ENCODE data around the gene KIAA0232. TPM values are rescaled to one million over a fixed set of nuclear protein-coding genes. Genes with fewer than 3 reads are reported as not detected.
"Not testable (repeated sequence)": the region's sequence is repeated elsewhere in the genome, so short reads cannot be mapped to it uniquely, and the experiment has no call there.

KIAA0232 gene
- polyA plus RNA-seq, 12 donors = 18.7 to 25.5 (median 23.3) TPM; not detected in 1

DNA sequence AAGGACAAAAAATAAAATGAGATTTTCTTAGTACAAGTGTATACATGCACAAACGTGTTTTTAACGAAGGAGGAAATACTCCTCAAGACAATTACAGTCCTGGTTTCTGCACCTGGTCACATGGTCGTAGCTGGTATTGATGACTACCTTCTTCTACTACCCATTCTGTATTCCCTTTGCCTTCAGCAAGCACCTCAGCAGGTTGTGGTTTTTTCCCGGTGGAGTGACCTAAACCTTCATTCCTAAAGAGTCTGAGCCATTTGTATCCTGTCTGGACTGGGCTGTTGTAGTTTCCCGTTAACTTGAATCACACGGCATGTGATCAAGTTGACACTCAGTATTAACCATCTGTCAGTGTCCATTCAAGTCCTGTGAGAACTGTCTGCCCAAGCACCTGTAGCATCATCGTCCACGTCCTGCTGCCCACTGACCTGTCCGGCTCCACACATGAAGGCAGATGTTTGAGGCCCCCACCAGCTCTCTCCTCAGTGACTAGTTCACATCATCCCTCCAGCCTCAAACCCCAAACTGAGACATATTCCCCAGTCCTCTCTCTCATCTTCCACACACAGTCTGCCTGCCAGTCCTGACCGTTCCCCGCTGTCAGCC, 96.0 kb downstream of the KIAA0232 start:
- DNase-seq = no peak

DNA sequence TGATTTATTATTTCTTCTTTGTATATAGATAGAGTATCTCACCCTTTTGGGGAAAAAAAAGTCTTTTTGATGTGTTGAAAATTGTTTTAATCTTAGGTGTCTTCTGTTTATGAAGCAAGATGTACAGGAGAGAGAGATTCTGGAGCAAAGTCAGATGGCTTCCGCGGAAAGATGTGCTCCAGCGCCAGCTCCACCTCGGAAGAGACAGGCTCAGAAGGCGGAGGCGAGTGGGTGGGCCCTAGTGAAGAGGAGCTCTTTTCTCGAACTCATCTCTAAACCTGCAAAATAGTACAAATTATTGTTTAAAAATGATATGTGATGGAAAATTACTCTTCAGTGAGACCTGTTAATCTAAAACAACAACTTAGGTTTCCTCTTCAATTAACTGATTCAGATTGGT, 98.2 kb downstream of the KIAA0232 start:
- no peak for DNase-seq

DNA sequence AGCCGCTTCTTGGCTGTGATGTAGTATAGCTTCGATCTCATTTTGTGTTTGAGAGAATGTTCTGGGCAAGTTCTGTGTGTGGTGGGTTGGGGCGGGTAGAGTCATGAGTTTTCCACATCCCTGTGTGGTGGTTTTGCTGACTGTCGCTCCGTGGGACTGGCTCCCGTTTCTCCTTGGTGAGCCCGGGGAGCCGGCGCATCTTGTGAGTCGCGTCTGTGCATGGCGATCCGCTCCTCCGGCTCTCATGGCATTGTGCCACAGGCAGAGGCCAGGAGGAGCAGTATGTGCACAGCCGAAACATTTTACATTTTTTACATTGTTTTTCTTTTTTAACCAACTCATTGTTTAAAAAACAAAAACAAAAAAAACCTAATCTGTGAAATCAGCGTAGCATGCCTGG, 99.4 kb downstream of the KIAA0232 start:
- no peak for DNase-seq

DNA sequence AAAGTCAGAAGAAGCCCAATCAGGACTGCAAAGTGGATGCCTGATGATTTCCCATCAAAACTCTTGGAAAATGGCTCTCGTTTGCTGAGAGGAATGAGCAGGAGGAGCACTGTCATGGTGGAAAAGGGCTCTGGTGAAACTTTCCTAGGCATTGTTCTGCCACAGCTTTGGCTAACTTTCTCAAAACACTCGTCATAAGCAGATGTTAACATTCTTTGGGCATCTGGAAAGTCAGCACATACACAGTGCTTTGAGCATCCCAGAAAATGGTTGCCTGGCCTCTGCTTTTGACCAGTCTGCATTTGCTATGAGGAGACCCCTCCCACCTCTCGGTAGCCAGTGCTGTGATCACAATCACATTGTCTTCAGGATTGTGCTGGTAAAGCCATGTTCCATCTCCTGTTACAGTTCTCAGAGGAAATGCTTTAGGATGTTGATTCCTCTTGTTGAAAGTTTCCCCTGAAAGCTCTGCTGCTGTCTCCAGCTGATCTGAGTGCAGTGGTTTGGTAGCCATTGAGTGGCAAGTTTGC, 101.9 kb downstream of the KIAA0232 start:
- no peak for DNase-seq

DNA sequence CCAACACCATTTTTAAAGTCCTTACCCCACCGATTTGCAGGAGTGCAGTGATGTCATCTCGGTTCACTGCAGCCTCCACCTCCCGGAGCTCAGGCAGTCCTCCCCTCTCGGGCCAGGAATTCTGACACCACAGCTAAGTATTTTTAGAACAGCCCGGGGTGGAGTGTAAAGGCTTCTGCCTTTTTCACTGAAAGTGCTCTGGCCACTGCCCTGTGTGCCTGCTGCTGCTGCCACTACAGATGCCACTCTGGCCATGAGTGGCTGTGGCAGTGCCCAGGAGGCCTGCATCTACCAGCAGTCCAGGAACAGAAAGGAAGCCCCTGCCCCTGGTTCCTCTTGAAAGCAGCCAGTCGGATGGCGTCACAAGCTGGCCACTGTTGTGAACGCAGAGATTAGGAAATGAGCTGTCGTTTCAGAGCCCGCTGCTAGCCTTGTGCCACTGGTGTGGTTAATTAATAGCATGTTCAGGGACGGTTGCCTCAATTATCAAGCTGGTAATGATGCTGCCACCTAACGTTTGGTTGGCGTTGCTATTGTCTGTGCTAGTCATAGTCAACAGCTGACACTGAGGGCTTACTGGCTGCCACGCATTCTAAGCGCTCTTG, 103.5 kb downstream of the KIAA0232 start:
- DNase-seq = no peak

DNA sequence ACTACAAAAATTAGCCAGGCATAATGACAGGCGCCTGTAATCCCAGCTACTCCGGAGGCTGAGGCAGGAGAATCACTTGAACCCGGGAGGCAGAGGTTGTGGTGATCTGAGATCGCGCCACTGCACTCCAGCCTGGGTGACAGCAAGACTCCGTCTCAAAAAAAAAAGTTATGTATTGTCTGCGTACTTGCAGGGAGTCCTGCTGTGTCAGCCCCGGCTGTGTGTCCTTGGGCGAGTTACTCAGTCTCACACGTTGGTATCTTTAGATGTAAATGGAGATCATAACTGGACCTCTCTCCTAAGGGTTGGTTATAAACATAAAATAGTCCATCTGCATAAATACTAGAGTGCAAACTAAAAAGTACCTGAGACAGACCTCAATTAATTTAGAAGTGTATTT, 104.4 kb downstream of the KIAA0232 start:
- DNase-seq = no peak

DNA sequence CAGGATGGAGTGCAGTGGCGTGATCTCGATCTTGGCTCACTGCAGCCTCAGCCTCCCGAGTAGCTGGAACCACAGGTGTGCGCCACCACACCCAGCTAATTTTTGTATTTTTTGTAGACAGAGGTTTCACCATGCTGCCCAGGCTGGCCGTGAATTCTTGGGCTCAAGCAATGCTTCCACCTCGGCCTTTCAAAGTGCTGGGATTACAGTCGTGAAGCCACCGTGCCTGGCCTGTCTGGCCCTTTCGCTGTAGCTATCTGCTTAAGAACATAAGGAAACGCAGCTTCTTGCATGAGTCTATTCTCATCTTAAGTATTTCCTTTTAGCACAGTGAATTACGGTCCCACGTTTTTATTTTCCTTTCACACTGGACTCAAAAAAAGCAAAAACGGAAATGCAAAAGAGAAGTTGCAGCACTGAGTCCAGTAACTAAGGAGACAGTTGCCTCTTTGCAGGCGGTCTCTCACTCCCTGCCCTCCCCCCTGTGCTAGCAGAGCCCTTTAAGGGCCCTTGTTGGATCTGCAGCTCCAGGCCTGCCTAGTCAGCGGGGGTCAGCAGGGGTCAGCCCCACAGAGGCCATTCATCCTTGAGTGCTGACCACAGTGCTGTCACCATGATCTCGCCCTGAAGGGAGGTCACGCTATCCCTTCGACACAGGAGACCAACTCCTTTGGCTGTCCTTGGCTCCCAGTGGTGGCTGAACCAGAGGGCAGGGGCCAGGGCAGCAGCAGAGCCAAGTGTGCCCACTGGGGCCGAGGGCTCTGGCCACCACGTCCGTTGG, 105.3 kb downstream of the KIAA0232 start:
- DNase-seq = no peak

DNA sequence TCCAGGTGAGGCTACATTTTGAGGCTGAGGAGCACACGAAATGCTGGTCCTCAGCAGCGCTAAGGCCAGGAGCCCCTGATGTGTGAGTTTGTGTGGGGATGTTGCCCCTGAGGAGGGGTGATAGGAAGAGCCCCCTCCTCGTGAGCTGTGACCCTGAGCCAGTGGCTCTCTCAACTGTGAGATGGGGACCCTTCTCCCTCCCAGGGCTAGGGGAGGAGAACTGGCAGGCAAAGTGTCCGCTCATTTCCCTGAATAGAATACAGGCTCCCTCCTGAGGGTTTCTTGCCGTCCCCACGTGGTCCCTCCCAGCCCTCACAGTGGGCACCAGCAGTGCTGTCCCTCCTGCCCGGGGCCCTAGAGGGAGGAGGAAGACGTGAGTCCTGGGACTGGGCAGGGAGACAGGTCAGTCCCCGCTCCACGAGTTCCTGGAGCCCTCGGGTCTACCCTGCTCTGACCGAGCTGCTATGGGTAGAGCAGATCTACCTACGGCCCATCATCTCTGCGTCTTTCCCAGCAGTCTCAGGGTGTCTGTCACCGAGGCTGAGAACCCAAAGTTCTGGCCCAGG, 106.1 kb downstream of the KIAA0232 start:
- DNase-seq = no peak

DNA sequence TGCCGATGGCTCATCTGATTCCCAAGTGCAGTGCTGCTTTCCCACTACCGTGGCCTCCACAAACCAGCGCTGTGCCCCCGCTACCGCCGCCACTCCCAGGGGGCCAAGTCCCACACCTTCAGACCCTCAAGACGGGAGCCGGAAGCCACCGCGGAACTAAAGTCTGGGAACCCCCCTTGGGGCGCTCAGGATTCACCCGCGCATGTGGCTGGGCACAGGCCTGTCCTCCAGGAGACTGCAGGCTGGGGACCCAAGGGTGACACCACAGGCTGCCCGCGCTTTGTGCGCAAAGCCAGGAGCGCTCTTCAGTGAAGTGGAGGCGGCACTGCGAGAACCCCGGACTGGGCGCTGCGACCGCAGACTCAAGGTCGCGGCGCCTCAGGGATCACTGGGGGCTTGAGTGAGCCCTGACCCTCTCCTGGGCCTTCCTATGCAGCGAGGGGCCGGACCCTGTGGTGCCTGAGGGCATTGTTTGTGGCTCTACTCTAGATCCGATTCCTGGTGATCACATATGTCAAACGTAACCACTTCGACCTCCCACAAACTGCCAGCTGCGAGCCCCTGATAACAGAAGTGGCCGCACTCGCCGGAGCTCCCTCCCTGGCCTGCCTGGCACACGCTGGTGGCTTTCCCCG, 106.7 kb downstream of the KIAA0232 start:
- no peak for DNase-seq

DNA sequence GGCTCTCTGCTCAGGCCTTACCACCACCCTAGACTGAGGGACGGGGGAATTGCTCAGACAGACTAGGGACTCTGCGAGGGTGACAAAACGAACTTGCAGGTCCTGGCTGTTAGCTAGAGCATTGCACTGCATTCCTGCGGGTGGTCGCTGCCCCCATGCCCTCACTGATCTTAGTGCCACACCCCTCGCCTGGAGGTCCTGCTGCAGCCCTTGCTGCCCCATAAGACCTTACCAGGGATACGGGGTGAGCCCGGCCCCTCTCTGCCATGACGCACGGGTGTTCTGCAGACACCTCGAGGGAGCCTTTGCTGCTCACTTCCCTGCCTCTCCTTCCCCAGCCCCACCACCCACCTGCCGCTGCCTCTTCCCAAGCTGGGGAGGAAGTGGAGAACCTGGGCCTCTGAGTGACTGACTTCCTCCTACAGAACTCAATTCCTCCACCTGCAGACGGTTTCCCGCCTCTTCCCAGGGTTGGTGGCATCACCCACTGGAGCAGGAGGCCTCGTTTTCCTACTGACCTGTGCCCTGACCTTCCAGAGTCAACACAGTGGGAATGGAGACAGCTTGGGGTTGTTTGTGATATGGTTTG, 107.3 kb downstream of the KIAA0232 start:
- no peak for DNase-seq

DNA sequence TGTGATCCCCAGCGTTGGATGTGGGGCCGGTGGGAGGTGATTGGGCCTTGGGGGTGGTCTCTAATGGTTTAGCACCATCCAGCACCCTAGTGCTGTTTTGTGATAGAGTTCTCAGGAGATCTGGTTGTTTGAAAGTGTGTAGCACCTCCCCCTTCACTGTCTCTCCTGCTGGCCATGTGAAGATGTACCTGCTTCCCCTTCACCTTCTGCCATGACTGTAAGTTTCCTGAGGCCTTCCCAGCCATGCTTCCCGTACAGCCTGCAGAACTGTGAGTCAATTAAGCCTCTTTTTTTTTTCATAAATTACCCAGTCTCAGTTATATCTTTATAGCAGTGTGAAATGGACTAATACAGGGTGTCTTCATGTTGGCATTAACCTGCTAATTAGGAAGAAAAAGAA, 107.8 kb downstream of the KIAA0232 start:
- DNase-seq = no peak

DNA sequence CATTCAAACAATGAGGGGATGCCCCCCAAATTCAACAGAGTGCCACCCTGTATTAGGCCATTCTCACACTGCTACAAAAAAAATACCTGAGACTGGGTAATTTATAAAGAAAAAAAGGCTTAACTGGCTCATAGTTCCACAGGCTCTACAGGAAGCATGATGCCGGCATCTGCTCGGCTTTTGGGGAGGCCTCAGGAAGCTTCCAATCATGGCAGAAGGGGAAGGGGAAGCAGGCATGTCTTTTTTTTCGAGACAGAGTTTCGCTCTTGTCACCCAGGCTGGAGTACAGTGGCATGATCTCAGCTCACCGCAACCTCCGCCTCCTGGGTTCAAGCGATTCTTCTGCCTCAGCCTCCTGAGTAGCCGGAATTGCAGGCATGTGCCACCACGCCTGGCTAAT, 108.4 kb downstream of the KIAA0232 start:
- DNase-seq = not testable (repeated sequence)

DNA sequence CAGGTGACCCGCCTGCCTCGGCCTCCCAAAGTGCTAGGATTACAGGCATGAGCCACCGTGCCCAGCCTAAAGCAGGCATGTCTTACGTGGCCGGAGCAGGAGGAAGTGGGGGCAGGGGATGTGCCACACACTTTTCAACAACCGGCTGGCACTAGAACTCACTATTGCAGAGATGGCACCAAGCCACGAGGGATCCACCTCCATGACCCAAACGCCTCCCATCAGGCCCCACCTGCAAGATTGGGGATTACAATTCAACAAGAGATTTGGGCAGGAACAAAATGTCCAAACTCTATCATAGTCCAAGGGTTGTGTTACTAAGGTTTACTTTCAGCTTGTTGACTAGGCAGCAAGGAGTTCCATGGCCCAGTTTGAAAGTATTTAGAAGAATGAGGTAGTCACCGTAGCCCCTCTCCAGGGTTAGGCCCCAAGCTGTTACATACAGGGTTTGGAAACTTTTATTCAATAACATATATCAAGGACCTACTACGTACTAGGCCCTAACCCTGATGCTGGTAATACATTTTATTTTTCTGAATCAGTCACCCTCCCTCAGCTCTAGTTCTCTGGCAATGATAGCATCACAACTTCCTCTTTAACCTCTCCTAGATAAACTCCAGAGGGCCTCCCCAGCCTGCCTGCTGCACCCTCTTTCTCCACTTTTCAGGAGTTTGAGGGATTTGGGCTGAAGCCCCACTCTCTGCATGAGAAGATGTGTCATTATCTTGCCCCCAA, 109.1 kb downstream of the KIAA0232 start:
- DNase-seq = no peak

DNA sequence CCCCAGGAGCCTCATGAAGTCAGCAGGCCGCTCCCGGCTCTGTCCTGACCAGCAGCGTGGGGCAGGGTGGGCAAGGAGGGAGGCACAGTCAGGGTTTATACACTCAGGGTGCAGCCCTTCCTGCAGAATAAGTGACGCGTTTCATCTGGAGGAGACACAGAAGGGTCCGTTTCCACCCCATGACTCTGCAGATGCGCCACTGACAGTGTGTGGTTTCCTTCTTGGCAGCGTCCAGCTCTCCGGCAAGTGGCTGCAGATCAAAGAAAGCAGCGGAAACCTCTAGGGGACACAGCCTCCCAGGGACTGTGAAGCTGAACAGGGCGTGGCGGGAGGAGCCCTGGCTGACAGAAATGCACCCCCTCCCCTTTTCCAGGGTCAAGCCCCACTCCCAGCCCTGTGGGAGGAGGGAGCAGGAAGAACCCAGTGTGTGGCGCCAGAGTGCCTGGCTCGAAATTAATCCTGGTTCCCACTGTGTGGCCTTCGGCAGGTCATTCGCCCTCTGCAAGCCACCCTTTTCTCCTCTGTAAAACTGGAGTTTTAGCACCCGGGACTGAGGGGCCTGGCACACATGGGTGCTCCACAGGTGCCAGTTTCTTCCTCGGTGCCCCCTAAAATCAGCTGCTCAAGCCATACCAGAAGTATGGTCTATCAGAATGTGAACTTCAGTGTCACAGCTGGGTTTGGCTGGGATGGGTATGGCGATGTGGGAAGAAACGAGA, 109.8 kb downstream of the KIAA0232 start:
- no peak for DNase-seq

DNA sequence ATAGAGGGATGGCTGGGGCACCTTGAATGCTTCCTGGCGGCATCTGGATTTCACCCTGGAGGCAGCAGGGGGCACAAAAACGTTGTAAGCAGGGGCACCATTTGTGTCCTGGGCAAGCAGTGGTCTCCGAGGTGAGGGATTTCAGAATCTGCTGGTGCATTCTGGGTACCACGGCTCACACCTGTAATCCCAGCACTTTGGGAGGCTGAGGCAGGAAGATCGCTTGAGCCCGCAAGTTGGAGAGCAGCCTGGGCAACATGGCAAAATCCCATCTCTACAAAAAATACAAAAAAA, 110.3 kb downstream of the KIAA0232 start:
- DNase-seq = no peak

DNA sequence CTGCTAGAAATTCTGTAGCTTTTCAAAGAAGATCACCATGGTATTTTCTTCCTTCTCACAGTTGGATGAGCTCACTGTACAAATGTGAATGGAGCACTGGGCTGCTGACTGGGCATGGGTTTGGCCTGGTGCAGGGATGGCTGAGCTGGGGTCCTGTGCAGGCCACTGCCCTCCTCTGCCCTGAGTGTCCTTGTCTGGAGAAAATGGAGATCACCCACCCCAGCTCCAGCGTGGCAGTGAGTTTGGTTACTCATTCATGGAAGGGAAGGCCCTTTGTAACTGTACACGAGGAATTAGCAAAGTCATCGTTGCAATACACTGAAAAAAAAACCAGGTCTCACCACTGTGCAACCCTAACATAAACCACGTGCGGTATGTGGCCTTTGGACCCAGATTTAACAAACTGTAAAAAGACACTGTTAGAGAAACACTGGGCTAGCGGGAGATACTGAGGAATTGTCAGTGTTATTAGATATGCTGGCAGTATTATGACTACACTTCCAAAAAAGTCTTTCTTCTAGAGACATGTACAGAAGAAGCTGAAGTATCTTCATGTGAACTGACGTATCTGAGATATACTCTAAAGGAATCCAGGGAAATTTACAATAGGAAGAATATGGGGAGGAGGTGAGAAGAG, 111.0 kb downstream of the KIAA0232 start:
- no peak for DNase-seq

DNA sequence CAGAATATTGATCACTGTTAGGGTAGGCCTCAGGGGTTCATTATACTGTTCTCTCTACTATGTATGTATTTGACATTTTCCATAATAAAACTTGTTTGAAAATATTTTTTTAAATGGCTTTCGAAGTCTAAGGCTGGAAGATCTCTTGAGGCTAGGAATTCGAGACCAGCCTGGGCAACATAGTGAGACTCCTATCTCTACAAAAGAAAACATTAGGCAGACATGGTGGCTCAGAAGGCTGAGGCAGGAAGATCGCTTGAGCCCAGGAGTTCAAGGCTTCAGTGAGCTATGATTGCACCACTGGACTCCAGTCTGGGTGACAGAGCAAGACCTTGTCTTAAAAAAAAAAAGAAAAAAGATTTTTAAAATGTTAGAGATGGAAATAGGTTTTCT, 111.6 kb downstream of the KIAA0232 start:
- no peak for DNase-seq

DNA sequence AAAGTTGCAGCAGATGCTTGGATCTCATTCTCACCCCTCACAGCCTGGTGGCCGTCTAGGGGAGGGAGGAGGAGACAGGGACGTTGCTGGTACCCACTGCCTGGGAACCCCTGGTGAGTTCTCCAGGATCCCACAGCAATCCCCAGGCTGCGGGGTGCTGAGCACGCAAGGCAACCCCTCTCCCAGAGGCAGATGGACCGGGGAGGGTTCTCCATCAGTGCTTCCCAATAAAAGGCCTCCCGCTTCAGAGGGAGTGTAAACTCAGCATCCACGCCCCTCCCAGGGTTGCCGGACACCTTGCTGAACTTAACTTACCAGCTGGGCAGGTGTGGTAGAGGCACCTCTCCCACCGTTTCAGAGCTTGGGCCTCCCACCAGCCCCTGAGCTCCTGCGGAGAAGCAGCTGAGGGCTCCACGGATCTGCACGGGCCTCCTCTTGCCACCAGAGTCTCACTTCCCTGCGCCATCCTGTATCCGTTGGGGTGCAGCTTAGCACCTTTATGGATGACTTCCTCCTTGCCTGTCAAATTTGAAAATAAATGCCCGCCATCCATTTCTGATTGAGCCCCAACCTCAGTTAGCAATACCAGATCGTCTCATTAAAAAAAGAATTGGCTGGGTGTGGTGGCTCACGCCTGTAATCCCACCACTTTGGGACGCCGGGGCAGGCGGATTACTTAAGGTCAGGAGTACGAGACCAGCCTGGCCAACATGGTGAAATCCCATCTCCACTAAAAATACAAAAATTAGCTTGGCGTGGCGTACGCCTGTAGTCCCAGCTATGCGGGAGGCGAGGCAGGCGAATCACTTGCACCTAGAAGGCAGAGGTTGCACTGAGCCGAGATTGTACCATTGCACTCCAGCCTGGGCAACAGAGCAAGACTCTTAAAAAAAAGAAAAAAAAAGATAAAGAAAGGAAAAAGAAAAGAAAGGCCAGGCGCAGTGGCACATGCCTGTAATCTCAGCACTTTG, 112.3 kb downstream of the KIAA0232 start:
- DNase-seq = no peak

DNA sequence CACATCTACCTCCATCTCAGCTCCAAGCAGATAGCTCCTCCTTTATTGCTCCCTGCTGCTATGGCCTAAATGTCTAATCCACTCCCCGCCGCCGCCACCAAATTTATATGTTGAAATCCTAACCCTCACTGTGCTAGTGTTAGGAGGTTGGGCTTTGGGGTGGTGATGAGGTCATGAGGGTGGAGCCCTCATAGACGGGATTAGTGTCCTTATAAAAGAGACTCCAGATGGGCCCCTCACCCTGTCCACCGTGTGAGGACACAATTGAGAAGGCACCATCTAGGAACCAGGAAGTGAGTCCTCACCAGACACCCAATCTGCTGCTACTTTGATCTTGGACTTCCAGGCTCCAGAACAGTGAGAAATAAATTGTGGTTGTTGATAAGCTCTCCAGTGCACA, 113.5 kb downstream of the KIAA0232 start:
- DNase-seq = no peak
